ENCODE measurements around the gene KAZALD1.

- TF ChIP-seq CTCF (IDR thresholded peaks at IDR 0.05) (peak; percentile 84), TCF12 (IDR thresholded peaks at IDR 0.05) (peak; percentile 42; the same call in 1 of the 2 replicates), USF2 (IDR thresholded peaks at IDR 0.05; ENCODE audit: borderline replicate concordance, low read depth, low read length) (no peak), POLR2AphosphoS5 (IDR thresholded peaks at IDR 0.05; ENCODE audit: low read depth, low read length) (no peak)
Measured at GRCh38 chr10:101067356-101068083, 5.7 kb downstream of the KAZALD1 start.

All from SK-N-SH (cell line).